A549 (cell line): ENCODE results near the gene FAM193A. TPM values are rescaled to one million over a fixed set of nuclear protein-coding genes. Genes with fewer than 3 reads are reported as not detected.

Experiments
- ATAC-seq, 2 experiments: fragments of 200-7000 bp in 1 of 2; fragments of >200 bp in 1 of 2; cut with Nextera tagmentation in 1 of 2; cut with Tn5 transposase in 1 of 2; 3 replicates each; pipeline versions ENCODE4 v1.8.0 to v1.9.1; 2018 to 2020; ENCODE audit warnings: mild to moderate bottlenecking in 1 of 2, moderate library complexity in 1 of 2
- CTCF ChIA-PET: fragments of 300-600 bp; sonication (Branson Sonifier 250); formaldehyde crosslinking; extraction: SDS; loops from one replicate; lab custom pipeline; 2021; ENCODE audit warnings: antibody characterized with exemption, inconsistent platforms; lab: Yijun Ruan, JAX
- POLR2A ChIA-PET: fragments of 350-600 bp; formaldehyde crosslinking; extraction: SDS; loops from one replicate; lab custom pipeline; 2021; ENCODE audit warnings: antibody characterized with exemption, inconsistent platforms; lab: Yijun Ruan, JAX
- DNase-seq, 2 experiments: peaks; one replicate each; pipeline versions ENCODE4 v3.0.0 to v3.0.0-alpha.2; 2011 to 2016; ENCODE audit warnings: low read depth in 1 of 2, low spot score in 1 of 2
- FAIRE-seq: peaks from 2 replicates; lab custom pipeline; 2011; peaks lifted over from hg19 to GRCh38; lab: Jason Lieb, UNC
- H3K27ac ChIP-seq, 2 experiments: fragments of >200 bp; sonication (Bioruptor Twin); formaldehyde crosslinking; 3 replicates each; pipeline ENCODE4 v1.5.1; 2016 to 2017
- H3K4me1 ChIP-seq: fragments of >200 bp; sonication (Bioruptor Twin); formaldehyde crosslinking; 3 replicates; pipeline ENCODE4 v1.6.1; 2016
- H3K4me2 ChIP-seq: fragments of >200 bp; sonication (Bioruptor Twin); formaldehyde crosslinking; 3 replicates; pipeline ENCODE4 v1.6.1; 2016
- H3K4me3 ChIP-seq: fragments of >200 bp; sonication (Bioruptor Twin); formaldehyde crosslinking; 3 replicates; pipeline ENCODE4 v1.5.1; 2016
- H3K9me3 ChIP-seq: fragments of >200 bp; sonication (Bioruptor Twin); formaldehyde crosslinking; 3 replicates; pipeline ENCODE4 v1.6.1; 2016
- CEBPB ChIP-seq, 2 experiments: fragments of >200 bp in 1 of 2; sonication (Bioruptor Twin) in 1 of 2; formaldehyde crosslinking in 1 of 2; IDR thresholded peaks; 2 replicates each; pipeline ENCODE4 v1.6.1; 2012 to 2016
- CHD2 ChIP-seq: fragments of 150-350 bp; IDR thresholded peaks from 2 replicates; pipeline ENCODE4 v1.6.1; 2014; ENCODE audit warnings: low read length; ENCODE audit not compliant: partially characterized antibody
- CHD4 ChIP-seq: fragments of 200-600 bp; sonication (generic); IDR thresholded peaks from 2 replicates; pipeline ENCODE4 v1.6.1; 2016; ENCODE audit warnings: antibody characterized with exemption, mild to moderate bottlenecking, borderline replicate concordance
- EHF ChIP-seq: fragments of 250-450 bp; sonication (Bioruptor Pico); IDR thresholded peaks from 2 replicates; pipeline ENCODE4 v1.5.0; 2020; ENCODE audit warnings: mild to moderate bottlenecking
- FOSB ChIP-seq: fragments of 250-450 bp; sonication (Bioruptor Pico); IDR thresholded peaks from 2 replicates; pipeline ENCODE4 v1.5.0; 2020; ENCODE audit warnings: mild to moderate bottlenecking, moderate library complexity
- JUNB ChIP-seq: fragments of >200 bp; sonication (Bioruptor Twin); formaldehyde crosslinking; IDR thresholded peaks from 2 replicates; pipeline ENCODE4 v1.6.1; 2016
- KDM5A ChIP-seq: fragments of 200-600 bp; sonication (generic); IDR thresholded peaks from 2 replicates; pipeline ENCODE4 v1.6.1; 2016; ENCODE audit warnings: antibody characterized with exemption, mild to moderate bottlenecking
- MYC ChIP-seq: IDR thresholded peaks from 2 replicates; pipeline ENCODE4 v1.6.1; 2012; ENCODE audit warnings: mild to moderate bottlenecking, inconsistent platforms, low read length, improper control_type of control experiment, borderline replicate concordance
- NR3C1 ChIP-seq: fragments of >200 bp; sonication (Bioruptor Twin); formaldehyde crosslinking; IDR thresholded peaks from 3 replicates; pipeline ENCODE4 v1.6.1; 2017
- RAD21 ChIP-seq, 2 experiments: fragments of >200 bp in 1 of 2; sonication (Bioruptor Twin) in 1 of 2; formaldehyde crosslinking in 1 of 2; IDR thresholded peaks in 1 of 2; conservative IDR thresholded peaks in 1 of 2; 2 replicates in 1 of 2; 3 replicates in 1 of 2; pipeline ENCODE4 v1.6.1; 2012 to 2018; ENCODE audit warnings: inconsistent platforms in 1 of 2
- RFX5 ChIP-seq: fragments of 450-650 bp; IDR thresholded peaks from 2 replicates; pipeline ENCODE4 v1.7.1; 2014; ENCODE audit warnings: antibody characterized with exemption, mild to moderate bottlenecking, moderate library complexity
- SREBF2 ChIP-seq: fragments of 450-650 bp; IDR thresholded peaks from 2 replicates; pipeline ENCODE4 v1.6.1; 2014; ENCODE audit warnings: mild to moderate bottlenecking, moderate library complexity
- TFCP2L1 ChIP-seq: fragments of 250-450 bp; sonication (Bioruptor Pico); IDR thresholded peaks from 2 replicates; pipeline ENCODE4 v1.5.0; 2021; ENCODE audit warnings: mild to moderate bottlenecking
- ZNF302 ChIP-seq: fragments of 250-450 bp; sonication (Bioruptor Pico); IDR thresholded peaks from 2 replicates; pipeline ENCODE4 v1.9.0; 2021; ENCODE audit warnings: inconsistent platforms, mild to moderate bottlenecking, moderate library complexity
- WGBS: methylation state at CpG from one replicate; pipeline ENCODE4 v1.1.6; 2017; ENCODE audit errors: missing lambda C conversion rate; 5-methylcytosine and 5-hydroxymethylcytosine counted together
- polyA plus RNA-seq, 4 experiments: library from polyadenylated mRNA; depleted of rRNA in 3 of 4; stranded (reverse); fragments of >200 nt; fragmentation: RNase III in 1 of 4; extraction: RNeasy Plus Mini Kit Qiagen cat#74134 plus additional on column Dnase treatment in 1 of 4; gene quantifications; 2 replicates in 3 of 4; 3 replicates in 1 of 4; pipeline ENCODE4 v1.2.3, GENCODE V29; 2011 to 2017
- TF ChIP-seq, protein P1 (sequence below): fragments of 200-600 bp; sonication (generic); IDR thresholded peaks from 2 replicates; pipeline ENCODE4 v1.6.1; 2016; ENCODE audit warnings: antibody characterized with exemption, mild to moderate bottlenecking, moderate library complexity
- TF ChIP-seq, protein P2 (sequence below): fragments of 250-450 bp; sonication (Bioruptor Pico); IDR thresholded peaks from 2 replicates; pipeline ENCODE4 v1.5.0; 2021; ENCODE audit warnings: mild to moderate bottlenecking, moderate library complexity, borderline replicate concordance
- TF ChIP-seq, protein P3 (sequence below): fragments of 150-350 bp; IDR thresholded peaks from 2 replicates; pipeline ENCODE4 v1.6.1; 2014; ENCODE audit warnings: low read depth, mild to moderate bottlenecking, low read length
- TF ChIP-seq, protein P4 (sequence below): IDR thresholded peaks from 2 replicates; pipeline ENCODE4 v1.6.1; 2012
- TF ChIP-seq, protein P5 (sequence below): fragments of >200 bp; sonication (Bioruptor Twin); formaldehyde crosslinking; IDR thresholded peaks from 3 replicates; pipeline ENCODE4 v1.5.1; 2016

FAM193A gene
- polyA plus RNA-seq, 2 of the 4 experiments (the other 2 are of a cell fraction), result 4.5 to 6.7 TPM

DNA sequence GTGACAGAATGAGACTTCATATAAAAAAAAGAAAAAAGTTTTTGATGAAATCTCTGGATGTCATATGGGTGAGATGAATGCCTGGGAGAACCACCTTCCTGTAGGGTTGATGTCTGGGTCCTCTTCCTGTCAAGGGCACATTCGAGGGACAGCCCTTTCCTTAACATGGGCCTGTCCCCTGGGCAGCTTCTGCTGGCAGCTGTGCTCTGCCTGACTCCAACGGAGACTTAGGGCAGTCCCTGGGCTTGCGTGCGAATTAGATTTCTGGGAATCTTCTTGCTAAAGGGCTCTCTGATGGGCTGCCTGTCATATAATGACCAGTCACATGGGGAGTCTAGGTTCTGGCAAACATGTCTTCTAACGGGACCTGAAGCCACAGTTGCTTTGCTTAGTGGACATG is 179.0 kb downstream of the FAM193A start (continued):
- TF ChIP-seq, protein P1, sequence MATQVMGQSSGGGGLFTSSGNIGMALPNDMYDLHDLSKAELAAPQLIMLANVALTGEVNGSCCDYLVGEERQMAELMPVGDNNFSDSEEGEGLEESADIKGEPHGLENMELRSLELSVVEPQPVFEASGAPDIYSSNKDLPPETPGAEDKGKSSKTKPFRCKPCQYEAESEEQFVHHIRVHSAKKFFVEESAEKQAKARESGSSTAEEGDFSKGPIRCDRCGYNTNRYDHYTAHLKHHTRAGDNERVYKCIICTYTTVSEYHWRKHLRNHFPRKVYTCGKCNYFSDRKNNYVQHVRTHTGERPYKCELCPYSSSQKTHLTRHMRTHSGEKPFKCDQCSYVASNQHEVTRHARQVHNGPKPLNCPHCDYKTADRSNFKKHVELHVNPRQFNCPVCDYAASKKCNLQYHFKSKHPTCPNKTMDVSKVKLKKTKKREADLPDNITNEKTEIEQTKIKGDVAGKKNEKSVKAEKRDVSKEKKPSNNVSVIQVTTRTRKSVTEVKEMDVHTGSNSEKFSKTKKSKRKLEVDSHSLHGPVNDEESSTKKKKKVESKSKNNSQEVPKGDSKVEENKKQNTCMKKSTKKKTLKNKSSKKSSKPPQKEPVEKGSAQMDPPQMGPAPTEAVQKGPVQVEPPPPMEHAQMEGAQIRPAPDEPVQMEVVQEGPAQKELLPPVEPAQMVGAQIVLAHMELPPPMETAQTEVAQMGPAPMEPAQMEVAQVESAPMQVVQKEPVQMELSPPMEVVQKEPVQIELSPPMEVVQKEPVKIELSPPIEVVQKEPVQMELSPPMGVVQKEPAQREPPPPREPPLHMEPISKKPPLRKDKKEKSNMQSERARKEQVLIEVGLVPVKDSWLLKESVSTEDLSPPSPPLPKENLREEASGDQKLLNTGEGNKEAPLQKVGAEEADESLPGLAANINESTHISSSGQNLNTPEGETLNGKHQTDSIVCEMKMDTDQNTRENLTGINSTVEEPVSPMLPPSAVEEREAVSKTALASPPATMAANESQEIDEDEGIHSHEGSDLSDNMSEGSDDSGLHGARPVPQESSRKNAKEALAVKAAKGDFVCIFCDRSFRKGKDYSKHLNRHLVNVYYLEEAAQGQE, result no peak
- TF ChIP-seq MYC (no peak), CEBPB (IDR thresholded peaks at IDR 0.05) (no peak)
- TF ChIP-seq, protein P2, sequence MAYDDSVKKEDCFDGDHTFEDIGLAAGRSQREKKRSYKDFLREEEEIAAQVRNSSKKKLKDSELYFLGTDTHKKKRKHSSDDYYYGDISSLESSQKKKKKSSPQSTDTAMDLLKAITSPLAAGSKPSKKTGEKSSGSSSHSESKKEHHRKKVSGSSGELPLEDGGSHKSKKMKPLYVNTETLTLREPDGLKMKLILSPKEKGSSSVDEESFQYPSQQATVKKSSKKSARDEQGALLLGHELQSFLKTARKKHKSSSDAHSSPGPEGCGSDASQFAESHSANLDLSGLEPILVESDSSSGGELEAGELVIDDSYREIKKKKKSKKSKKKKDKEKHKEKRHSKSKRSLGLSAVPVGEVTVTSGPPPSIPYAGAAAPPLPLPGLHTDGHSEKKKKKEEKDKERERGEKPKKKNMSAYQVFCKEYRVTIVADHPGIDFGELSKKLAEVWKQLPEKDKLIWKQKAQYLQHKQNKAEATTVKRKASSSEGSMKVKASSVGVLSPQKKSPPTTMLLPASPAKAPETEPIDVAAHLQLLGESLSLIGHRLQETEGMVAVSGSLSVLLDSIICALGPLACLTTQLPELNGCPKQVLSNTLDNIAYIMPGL (CRISPR knock-in tag), result no peak

DNA sequence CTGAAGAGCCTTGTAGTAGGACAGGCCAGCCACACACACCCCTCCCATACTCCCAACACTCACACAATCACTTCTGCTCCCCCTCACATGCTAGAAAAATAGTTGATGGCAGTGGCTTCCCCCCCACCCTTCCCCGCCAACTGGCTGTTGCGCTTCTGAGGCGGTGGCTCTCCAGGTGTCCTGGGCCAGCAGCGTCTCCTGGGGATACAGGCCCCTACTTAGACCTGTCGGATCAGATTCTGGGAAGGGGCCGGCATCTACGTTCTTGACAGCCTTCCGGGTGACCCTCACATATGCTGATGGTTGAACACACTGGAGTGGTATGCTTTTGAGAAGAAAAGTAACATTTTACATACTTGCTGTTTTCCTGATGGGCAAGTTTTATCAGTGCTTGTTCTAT is 179.8 kb downstream of the FAM193A start:
- DNase-seq (no peak), FAIRE-seq (no peak), ATAC-seq (no peak)
- ChIA-PET CTCF (no interaction called here), POLR2A (no interaction called here)
- 100% methylated on average over 1 of the region's 8 CpGs for WGBS
- no peak overlapping the region for H3K4me2 ChIP-seq
- H3K9me3 ChIP-seq, result no peaks in the 10 kb centered on the region
- no peaks in the 10 kb centered on the region for H3K4me1 ChIP-seq
- H3K4me3 ChIP-seq, result no peak overlapping the region
- no peak overlapping the region for H3K27ac ChIP-seq
- TF ChIP-seq JUNB (no peak), FOSB (CRISPR knock-in tag) (no peak), ZNF302 (no peak), RFX5 (no peak), NR3C1 (no peak), SREBF2 (no peak), CHD4 (no peak), EHF (no peak), CHD2 (no peak), KDM5A (no peak), RAD21 (conservative IDR thresholded peaks at IDR 0.05 in 1 of 2, IDR thresholded peaks at IDR 0.05 in 1 of 2) (no peak), MYC (no peak), TFCP2L1 (CRISPR knock-in tag) (no peak)
- TF ChIP-seq, protein P3, sequence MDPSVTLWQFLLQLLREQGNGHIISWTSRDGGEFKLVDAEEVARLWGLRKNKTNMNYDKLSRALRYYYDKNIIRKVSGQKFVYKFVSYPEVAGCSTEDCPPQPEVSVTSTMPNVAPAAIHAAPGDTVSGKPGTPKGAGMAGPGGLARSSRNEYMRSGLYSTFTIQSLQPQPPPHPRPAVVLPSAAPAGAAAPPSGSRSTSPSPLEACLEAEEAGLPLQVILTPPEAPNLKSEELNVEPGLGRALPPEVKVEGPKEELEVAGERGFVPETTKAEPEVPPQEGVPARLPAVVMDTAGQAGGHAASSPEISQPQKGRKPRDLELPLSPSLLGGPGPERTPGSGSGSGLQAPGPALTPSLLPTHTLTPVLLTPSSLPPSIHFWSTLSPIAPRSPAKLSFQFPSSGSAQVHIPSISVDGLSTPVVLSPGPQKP, result no peak
- TF ChIP-seq, protein P2 (CRISPR knock-in tag), result no peak
- TF ChIP-seq, protein P4, sequence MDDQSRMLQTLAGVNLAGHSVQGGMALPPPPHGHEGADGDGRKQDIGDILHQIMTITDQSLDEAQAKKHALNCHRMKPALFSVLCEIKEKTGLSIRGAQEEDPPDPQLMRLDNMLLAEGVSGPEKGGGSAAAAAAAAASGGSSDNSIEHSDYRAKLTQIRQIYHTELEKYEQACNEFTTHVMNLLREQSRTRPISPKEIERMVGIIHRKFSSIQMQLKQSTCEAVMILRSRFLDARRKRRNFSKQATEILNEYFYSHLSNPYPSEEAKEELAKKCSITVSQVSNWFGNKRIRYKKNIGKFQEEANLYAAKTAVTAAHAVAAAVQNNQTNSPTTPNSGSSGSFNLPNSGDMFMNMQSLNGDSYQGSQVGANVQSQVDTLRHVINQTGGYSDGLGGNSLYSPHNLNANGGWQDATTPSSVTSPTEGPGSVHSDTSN, result no peak
- TF ChIP-seq, protein P5, sequence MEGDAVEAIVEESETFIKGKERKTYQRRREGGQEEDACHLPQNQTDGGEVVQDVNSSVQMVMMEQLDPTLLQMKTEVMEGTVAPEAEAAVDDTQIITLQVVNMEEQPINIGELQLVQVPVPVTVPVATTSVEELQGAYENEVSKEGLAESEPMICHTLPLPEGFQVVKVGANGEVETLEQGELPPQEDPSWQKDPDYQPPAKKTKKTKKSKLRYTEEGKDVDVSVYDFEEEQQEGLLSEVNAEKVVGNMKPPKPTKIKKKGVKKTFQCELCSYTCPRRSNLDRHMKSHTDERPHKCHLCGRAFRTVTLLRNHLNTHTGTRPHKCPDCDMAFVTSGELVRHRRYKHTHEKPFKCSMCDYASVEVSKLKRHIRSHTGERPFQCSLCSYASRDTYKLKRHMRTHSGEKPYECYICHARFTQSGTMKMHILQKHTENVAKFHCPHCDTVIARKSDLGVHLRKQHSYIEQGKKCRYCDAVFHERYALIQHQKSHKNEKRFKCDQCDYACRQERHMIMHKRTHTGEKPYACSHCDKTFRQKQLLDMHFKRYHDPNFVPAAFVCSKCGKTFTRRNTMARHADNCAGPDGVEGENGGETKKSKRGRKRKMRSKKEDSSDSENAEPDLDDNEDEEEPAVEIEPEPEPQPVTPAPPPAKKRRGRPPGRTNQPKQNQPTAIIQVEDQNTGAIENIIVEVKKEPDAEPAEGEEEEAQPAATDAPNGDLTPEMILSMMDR, result no peak
